NT2/D1 (cell line): Measurements from ENCODE around the gene ZDHHC11.

ENCODE experiments used
- DNase-seq: peaks from one replicate; pipeline ENCODE4 v3.0.0-alpha.2; 2011; ENCODE audit warnings: low read depth, low spot score
- H3K27me3 ChIP-seq: 2 replicates; pipeline ENCODE4 v1.6.0; 2011; ENCODE audit warnings: mild to moderate bottlenecking; ENCODE audit not compliant: insufficient read length, insufficient read depth
- H3K36me3 ChIP-seq: 2 replicates; pipeline ENCODE4 v1.6.1; 2011; ENCODE audit warnings: mild to moderate bottlenecking, low read length, mixed read lengths; ENCODE audit not compliant: insufficient read depth, insufficient read length
- H3K4me1 ChIP-seq: 2 replicates; pipeline ENCODE4 v1.5.1; 2011; ENCODE audit not compliant: insufficient read depth, insufficient read length
- H3K4me3 ChIP-seq: 2 replicates; pipeline ENCODE4 v1.5.1; 2011; ENCODE audit warnings: low read depth; ENCODE audit not compliant: insufficient read length
- H3K9ac ChIP-seq: 2 replicates; pipeline ENCODE4 v1.6.0; 2011; ENCODE audit warnings: low read depth; ENCODE audit not compliant: insufficient read length
- H3K9me3 ChIP-seq: 2 replicates; pipeline ENCODE4 v1.5.1; 2011; ENCODE audit warnings: mild to moderate bottlenecking, low read length; ENCODE audit not compliant: insufficient read depth
- SUZ12 ChIP-seq: IDR thresholded peaks from 2 replicates; pipeline ENCODE4 v1.6.1; 2011; ENCODE audit not compliant: insufficient read length, insufficient read depth; ENCODE audit errors: extremely low read depth
- YY1 ChIP-seq: IDR thresholded peaks from 2 replicates; pipeline ENCODE4 v1.6.1; 2011; ENCODE audit not compliant: insufficient read length, insufficient read depth
- ZNF274 ChIP-seq: IDR thresholded peaks from 2 replicates; pipeline ENCODE4 v1.6.1; 2011; ENCODE audit warnings: mild to moderate bottlenecking, low read depth, low read length

Gene ZDHHC11

DNA sequence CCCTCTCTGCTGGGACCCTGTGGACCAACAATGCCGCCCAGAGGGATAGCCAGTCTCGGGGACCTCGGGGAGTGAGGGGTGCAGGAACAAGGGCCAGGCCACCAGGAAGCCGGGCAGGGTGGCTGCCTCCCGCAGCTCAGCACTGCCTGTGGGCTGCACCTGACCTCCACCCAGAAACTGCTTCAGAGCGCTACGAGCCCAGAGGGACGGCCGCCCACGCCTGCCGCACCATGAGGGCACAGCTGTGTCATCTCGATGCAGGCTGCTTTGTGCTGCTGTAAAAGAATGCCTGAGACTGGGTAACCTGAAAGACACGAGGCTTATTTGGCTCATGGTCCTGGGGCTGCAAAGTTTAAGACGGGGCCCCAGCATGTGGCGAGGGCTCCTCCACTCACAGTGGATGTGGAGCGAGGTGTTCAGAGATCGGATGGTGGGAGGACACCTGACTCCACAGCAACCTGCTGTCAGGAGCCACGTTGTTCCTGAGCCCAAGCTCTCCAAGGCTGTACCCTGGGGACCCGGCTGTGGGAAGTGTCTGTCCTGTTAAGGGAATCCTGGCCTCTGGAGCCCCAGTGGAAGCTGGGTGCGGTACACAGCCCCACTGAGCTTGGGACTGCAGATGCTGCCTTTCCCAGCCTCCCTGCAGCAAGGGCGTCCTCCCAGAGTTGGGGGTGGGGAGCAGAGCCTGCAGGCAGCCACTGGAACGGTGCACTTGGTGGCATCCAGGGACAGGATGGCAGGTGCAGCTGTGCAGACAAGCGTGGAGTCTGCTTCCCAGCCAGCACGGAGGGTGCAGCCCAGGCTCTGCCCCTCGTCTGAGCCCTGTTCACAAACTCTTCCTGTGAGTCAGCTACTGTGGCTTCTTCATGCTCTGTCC is 11.8 kb upstream of the ZDHHC11 start:
- Histone ChIP-seq H3K9me3 (no peaks in the 10 kb centered on the region), H3K27me3 (no peaks in the 10 kb centered on the region), H3K4me1 (no peaks in the 10 kb centered on the region), H3K4me3 (no peak overlapping the region), H3K9ac (no peak overlapping the region), H3K36me3 (peaks cover 94% of the 10 kb centered on the region)
- no peak for TF ChIP-seq SUZ12
- no peak for TF ChIP-seq ZNF274
- TF ChIP-seq YY1: no peak
- no peak for DNase-seq

- H3K9ac ChIP-seq: no peak overlapping the region
- H3K4me3 ChIP-seq: no peak overlapping the region
- H3K27me3 ChIP-seq: no peaks in the 10 kb centered on the region
- TF ChIP-seq ZNF274: no peak
- no peak for TF ChIP-seq SUZ12
- TF ChIP-seq YY1: no peak
- H3K36me3 ChIP-seq: peaks cover 90% of the 10 kb centered on the region
- no peak for DNase-seq
- no peaks in the 10 kb centered on the region for H3K4me1 ChIP-seq
- no peaks in the 10 kb centered on the region for H3K9me3 ChIP-seq
These were observed 10.9 kb upstream of the ZDHHC11 start for GRCh38 chr5:861442-862366.

- no peak overlapping the region for H3K9ac ChIP-seq
- H3K4me1 ChIP-seq: no peaks in the 10 kb centered on the region
- no peak overlapping the region for H3K4me3 ChIP-seq
- no peaks in the 10 kb centered on the region for H3K9me3 ChIP-seq
- peaks cover 80% of the 10 kb centered on the region for H3K36me3 ChIP-seq
- H3K27me3 ChIP-seq: no peaks in the 10 kb centered on the region
- no peak for DNase-seq
- TF ChIP-seq SUZ12 (no peak), ZNF274 (no peak), YY1 (no peak)
These were observed 9.8 kb upstream of the ZDHHC11 start for GRCh38 chr5:860506-861150.

GRCh38 chr5:859798-860296 is 9.1 kb upstream of the ZDHHC11 start:
- DNase-seq: no peak
- TF ChIP-seq SUZ12 (no peak), YY1 (no peak), ZNF274 (no peak)
- H3K4me1 ChIP-seq: no peaks in the 10 kb centered on the region
- no peak overlapping the region for H3K9ac ChIP-seq
- no peaks in the 10 kb centered on the region for H3K9me3 ChIP-seq
- H3K27me3 ChIP-seq: no peaks in the 10 kb centered on the region
- H3K4me3 ChIP-seq: no peak overlapping the region
- H3K36me3 ChIP-seq: peaks cover 73% of the 10 kb centered on the region

- Histone ChIP-seq H3K4me1 (no peaks in the 10 kb centered on the region), H3K4me3 (no peak overlapping the region), H3K27me3 (no peaks in the 10 kb centered on the region), H3K9ac (no peak overlapping the region), H3K9me3 (no peaks in the 10 kb centered on the region), H3K36me3 (peaks cover 68% of the 10 kb centered on the region)
- TF ChIP-seq YY1: no peak
- TF ChIP-seq ZNF274: no peak
- TF ChIP-seq SUZ12: no peak
- DNase-seq: no peak
These were observed 8.6 kb upstream of the ZDHHC11 start for GRCh38 chr5:859391-859790.

DNA sequence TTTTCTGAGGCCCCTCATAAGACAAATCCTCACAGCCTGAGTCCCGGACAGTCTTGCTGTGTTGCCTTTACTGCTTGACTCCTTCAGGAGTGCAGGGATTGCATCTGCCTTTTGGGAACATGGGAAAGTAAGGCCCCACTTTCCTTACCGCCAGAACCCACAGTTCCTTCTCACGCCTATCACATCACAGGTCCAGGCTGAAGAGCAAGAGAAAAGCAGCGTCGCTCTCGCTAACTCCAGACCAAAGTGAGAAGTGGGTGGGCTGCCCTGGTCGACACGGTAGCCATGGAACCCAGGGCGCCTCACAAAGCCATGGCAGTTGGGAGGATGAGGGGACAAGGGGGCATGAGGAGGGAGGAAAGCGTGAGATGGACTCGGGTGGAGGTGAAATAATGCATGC is 7.9 kb upstream of the ZDHHC11 start:
- DNase-seq: no peak
- Histone ChIP-seq H3K27me3 (no peaks in the 10 kb centered on the region), H3K9me3 (no peaks in the 10 kb centered on the region), H3K36me3 (peaks cover 61% of the 10 kb centered on the region), H3K4me3 (no peak overlapping the region), H3K4me1 (no peaks in the 10 kb centered on the region), H3K9ac (no peak overlapping the region)
- TF ChIP-seq YY1: no peak
